GM12864 (cell line): ENCODE results near the gene ELAVL4.

Source experiments
- DNase-seq: peaks from one replicate; pipeline ENCODE4 v3.0.0-alpha.2; 2011; ENCODE audit warnings: low read depth
- H3K4me3 ChIP-seq: 2 replicates; pipeline ENCODE4 v1.5.1; 2011; ENCODE audit warnings: mild to moderate bottlenecking, low read depth, low read length, control low read depth
- TF ChIP-seq, protein P1 (sequence below): IDR thresholded peaks from 2 replicates; pipeline ENCODE4 v1.5.1; 2011; ENCODE audit warnings: low read depth, mild to moderate bottlenecking, moderate library complexity, low read length, control low read depth, inconsistent platforms; ENCODE audit errors: missing control alignments

ELAVL4 gene

DNA sequence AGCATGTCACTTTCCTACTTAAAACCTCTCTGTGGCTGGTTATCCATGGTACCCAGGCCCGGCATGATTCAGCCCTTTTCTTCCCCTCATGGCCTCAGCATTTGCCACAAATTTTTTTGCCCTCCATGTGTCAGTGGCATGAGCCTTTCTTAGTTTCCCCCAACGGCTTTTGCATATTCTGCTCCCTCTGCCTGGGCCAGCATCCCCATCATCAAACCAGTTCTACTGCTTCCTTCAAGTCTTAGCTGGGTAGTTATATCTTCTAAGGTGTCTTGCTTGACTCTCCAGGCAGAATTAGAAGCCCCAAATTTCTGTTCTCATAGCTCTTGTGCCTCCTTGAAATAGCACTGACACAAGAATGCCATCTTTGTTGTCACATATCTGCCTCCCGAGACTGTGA is 127.9 kb downstream of the ELAVL4 start:
- DNase-seq, result no peak

DNA sequence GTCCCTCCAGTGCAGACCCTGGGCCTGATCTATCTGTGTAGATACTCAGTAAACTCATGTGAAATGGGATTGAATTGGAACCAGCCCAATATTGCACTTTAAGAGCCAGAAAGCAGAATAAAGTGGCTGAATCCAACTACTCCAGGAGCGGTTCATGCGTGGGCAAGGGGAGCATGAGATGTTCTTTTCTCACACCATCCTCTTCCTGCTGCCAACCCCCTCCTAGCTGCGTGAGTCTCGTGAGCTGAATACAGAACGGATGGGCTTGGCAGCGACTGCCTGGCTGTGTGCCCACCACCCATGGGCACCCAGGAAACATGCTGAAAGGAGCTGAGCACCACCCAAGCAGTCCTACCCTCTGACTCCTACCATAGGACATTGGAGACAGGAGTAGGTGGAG is 128.3 kb downstream of the ELAVL4 start:
- no peak overlapping the region for H3K4me3 ChIP-seq
- DNase-seq, result no peak
- TF ChIP-seq, protein P1, sequence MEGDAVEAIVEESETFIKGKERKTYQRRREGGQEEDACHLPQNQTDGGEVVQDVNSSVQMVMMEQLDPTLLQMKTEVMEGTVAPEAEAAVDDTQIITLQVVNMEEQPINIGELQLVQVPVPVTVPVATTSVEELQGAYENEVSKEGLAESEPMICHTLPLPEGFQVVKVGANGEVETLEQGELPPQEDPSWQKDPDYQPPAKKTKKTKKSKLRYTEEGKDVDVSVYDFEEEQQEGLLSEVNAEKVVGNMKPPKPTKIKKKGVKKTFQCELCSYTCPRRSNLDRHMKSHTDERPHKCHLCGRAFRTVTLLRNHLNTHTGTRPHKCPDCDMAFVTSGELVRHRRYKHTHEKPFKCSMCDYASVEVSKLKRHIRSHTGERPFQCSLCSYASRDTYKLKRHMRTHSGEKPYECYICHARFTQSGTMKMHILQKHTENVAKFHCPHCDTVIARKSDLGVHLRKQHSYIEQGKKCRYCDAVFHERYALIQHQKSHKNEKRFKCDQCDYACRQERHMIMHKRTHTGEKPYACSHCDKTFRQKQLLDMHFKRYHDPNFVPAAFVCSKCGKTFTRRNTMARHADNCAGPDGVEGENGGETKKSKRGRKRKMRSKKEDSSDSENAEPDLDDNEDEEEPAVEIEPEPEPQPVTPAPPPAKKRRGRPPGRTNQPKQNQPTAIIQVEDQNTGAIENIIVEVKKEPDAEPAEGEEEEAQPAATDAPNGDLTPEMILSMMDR, result no peak

More for the DNA sequence above, 127.9 kb downstream of the ELAVL4 start:
- TF ChIP-seq, protein P1, result no peak
- no peak overlapping the region for H3K4me3 ChIP-seq

DNA sequence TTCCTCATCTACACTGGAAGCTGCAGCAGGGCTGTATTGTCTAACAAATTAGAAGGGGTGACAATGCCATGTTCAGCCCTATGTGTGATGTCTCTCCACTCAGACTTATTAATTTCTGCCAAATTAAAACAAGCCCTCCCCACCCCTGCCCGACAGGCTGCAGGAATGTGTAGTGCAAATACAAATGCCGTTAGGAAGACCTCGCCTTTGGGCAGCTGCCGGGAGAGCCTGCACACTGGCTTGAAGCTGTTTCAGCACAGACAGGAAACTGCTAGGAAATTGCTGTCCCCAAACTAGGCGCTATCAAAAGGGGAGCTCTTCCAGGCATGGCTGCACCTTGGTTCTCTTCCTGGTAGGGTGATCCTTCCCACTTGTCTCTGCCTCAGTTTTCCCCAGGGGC is 135.2 kb downstream of the ELAVL4 start:
- TF ChIP-seq, protein P1, result no peak
- H3K4me3 ChIP-seq, result no peak overlapping the region
- no peak for DNase-seq

DNA sequence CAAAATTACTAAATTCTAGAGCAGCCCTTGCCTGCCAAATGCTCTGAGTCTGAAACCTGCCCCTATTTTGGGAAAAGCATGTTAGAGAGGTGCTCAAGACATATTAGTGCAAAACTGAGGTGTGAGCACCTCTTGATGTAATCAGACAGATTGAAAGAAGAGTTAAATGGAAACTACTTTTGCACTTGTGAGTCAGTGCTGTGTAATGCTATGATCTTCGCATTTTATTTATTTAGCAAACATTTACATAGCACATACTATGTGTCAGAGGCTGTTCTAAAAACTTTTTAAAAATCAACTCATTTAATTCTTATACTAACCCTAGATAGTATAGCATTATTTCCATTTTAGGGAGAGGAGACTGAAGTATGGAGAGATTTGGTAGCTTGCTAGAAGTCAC is 138.1 kb downstream of the ELAVL4 start:
- DNase-seq, result no peak
- no peak overlapping the region for H3K4me3 ChIP-seq
- TF ChIP-seq, protein P1, result no peak

DNA sequence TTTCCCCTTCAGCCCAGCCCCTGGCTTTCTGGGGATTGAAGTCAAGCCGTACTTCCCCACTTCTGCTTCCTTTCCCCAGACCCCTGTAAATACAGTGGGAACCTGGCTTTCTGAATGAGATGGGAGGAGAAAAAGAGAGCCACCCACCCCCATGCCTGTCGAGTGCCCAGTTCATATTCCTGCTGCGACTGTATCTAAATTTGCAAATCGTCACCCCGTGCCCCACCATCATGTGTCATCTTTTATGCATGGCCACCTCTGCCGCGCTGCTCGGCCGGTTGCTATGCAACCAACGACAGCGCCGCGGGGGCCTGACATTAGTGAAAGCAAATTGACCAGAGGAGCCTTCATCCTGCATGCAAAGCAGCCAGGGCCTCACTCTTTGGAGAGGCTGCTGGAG is 143.0 kb downstream of the ELAVL4 start:
- no peak overlapping the region for H3K4me3 ChIP-seq
- DNase-seq, result no peak

DNA sequence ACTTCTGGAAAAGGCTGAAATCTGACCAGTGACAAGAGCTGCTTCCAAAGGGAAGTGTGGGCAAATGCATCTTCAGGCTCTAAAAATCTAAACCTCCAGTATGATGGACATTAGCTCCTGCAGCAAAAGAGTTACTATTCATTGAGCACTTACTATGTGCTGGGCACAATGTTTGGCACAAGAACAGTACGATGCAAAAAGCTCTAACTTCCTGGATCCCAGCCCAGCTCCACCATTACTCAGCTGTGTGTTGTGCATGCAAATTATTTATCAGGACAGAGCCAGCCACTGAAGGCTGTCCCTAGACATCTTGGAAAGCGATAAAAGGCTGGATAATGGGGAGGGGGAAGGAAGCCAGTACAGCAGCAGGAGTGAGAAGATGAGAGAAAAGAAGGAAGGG is 143.5 kb downstream of the ELAVL4 start:
- TF ChIP-seq, protein P1, result no peak
- no peak overlapping the region for H3K4me3 ChIP-seq
- no peak for DNase-seq

More for the DNA sequence above, 143.0 kb downstream of the ELAVL4 start:
- TF ChIP-seq, protein P1, result no peak
